DMS153 treated with DMSO at 0.1 percent for 48 hours (cell line): ENCODE data around the gene TMEM101.
"Not testable (repeated sequence)": the region's sequence is repeated elsewhere in the genome, so short reads cannot be mapped to it uniquely, and the experiment has no call there.

Experiments used
- DNase-seq: peaks from one replicate; lab custom pipeline; 2025; ENCODE audit not compliant: unreplicated experiment; lab: John Stamatoyannopoulos, UW

Gene TMEM101

GRCh38 chr17:44024271-44024663, 9.5 kb upstream of the TMEM101 start:
- peak; percentile 17 for DNase-seq

GRCh38 chr17:44023545-44024270, 8.9 kb upstream of the TMEM101 start:
- no peak for DNase-seq

GRCh38 chr17:44022246-44022645, 7.5 kb upstream of the TMEM101 start:
- no peak for DNase-seq

- DNase-seq = not testable (repeated sequence)
These were observed 6.5 kb upstream of the TMEM101 start for GRCh38 chr17:44021227-44021626.

GRCh38 chr17:44014133-44014436, 678 bp downstream of the TMEM101 start:
- no peak for DNase-seq

GRCh38 chr17:44012874-44013273, 1.9 kb downstream of the TMEM101 start:
- DNase-seq = no peak

- no peak for DNase-seq
These were observed 2.4 kb downstream of the TMEM101 start for GRCh38 chr17:44012391-44012790.

- DNase-seq = no peak
These were observed 2.9 kb downstream of the TMEM101 start for GRCh38 chr17:44011876-44012275.

- DNase-seq = no peak
These were observed 3.7 kb downstream of the TMEM101 start for GRCh38 chr17:44010966-44011647.

- DNase-seq = no peak
These were observed 6.4 kb downstream of the TMEM101 start for GRCh38 chr17:44008205-44008909.

- DNase-seq = no peak
These were observed 7.2 kb downstream of the TMEM101 start for GRCh38 chr17:44007346-44008204.

- peak; percentile 81 for DNase-seq
These were observed 8.0 kb downstream of the TMEM101 start for GRCh38 chr17:44006598-44007345.

GRCh38 chr17:44006272-44006597, 8.5 kb downstream of the TMEM101 start:
- DNase-seq = no peak

GRCh38 chr17:44005527-44006271, 9.1 kb downstream of the TMEM101 start:
- DNase-seq = no peak

GRCh38 chr17:44004761-44005526, 9.8 kb downstream of the TMEM101 start:
- DNase-seq = no peak

- DNase-seq = no peak
These were observed 10.5 kb downstream of the TMEM101 start, which contains the start of gene NAGS for GRCh38 chr17:44004077-44004760. Gene NAGS (plus strand): TSS chr17:44004622. CDS start chr17:44004664, 42 bp downstream.

- no peak for DNase-seq
These were observed 12.5 kb downstream of the TMEM101 start for GRCh38 chr17:44002141-44002848.

- no peak for DNase-seq
These were observed 13.3 kb downstream of the TMEM101 start for GRCh38 chr17:44001461-44001920.
